IMR-90 (cell line): Measurements from ENCODE around the gene PLPP1. TPM values are rescaled to one million over a fixed set of nuclear protein-coding genes. Genes with fewer than 3 reads are reported as not detected.

ENCODE experiments used
- ATAC-seq: fragments of 200-7000 bp; cut with Tn5 transposase; 2 replicates; pipeline ENCODE4 v1.9.1; 2020; ENCODE audit warnings: low read depth, mild to moderate bottlenecking, moderate library complexity
- BruUV-seq: library from RNA; stranded (reverse); fragments of 400-500 nt; replicated peaks from 2 replicates; lab custom pipeline; 2021; lab: Mats Ljungman, UMichigan
- CTCF ChIA-PET: fragments of 300-600 bp; formaldehyde crosslinking; extraction: SDS; loops from one replicate; lab custom pipeline; 2021; ENCODE audit warnings: antibody characterized with exemption; lab: Yijun Ruan, JAX
- POLR2A ChIA-PET: fragments of 300-600 bp; sonication (Branson Sonifier 250); formaldehyde crosslinking; loops from one replicate; lab custom pipeline; 2022; ENCODE audit warnings: antibody characterized with exemption; ENCODE audit not compliant: unreplicated experiment; lab: Charles Lee
- DNase-seq: peaks from one replicate; pipeline ENCODE4 v3.0.0; 2013
- H2AFZ ChIP-seq: replicated peaks from 2 replicates; pipeline ENCODE3; 2013; ENCODE audit warnings: low read length, mild to moderate bottlenecking; ENCODE audit not compliant: poor library complexity
- H2AK5ac ChIP-seq: 2 replicates; pipeline ENCODE4 v1.6.1; 2013; ENCODE audit warnings: low read depth, low read length, inconsistent platforms
- H2AK9ac ChIP-seq: replicated peaks from 2 replicates; pipeline ENCODE3; 2013; ENCODE audit warnings: mild to moderate bottlenecking, low read depth, low read length, moderate library complexity; ENCODE audit not compliant: poor library complexity
- H2BK120ac ChIP-seq: 2 replicates; pipeline ENCODE4 v1.6.1; 2013; ENCODE audit warnings: low read depth, low read length, inconsistent platforms
- H2BK15ac ChIP-seq: 3 replicates; pipeline ENCODE4 v1.6.1; 2013; ENCODE audit warnings: low read depth, low read length, inconsistent platforms
- H2BK20ac ChIP-seq: 2 replicates; pipeline ENCODE4 v1.6.1; 2013; ENCODE audit warnings: low read depth, mild to moderate bottlenecking, inconsistent platforms, low read length, moderate library complexity
- H2BK5ac ChIP-seq: 2 replicates; pipeline ENCODE4 v1.6.1; 2013; ENCODE audit warnings: mild to moderate bottlenecking, low read depth, low read length, inconsistent platforms; ENCODE audit not compliant: poor library complexity, severe bottlenecking
- H3K14ac ChIP-seq: replicated peaks from 2 replicates; pipeline ENCODE4 v1.6.1; 2013; ENCODE audit warnings: low read depth, low read length, inconsistent platforms
- H3K18ac ChIP-seq: 2 replicates; pipeline ENCODE4 v1.6.1; 2013; ENCODE audit warnings: low read depth, low read length, control low read depth
- H3K23ac ChIP-seq: 2 replicates; pipeline ENCODE4 v1.6.1; 2013; ENCODE audit warnings: low read depth, low read length, inconsistent platforms
- H3K27ac ChIP-seq: 2 replicates; pipeline ENCODE4 v1.5.1; 2013; ENCODE audit warnings: mild to moderate bottlenecking, control low read depth, low read length; ENCODE audit not compliant: insufficient read depth
- H3K27me3 ChIP-seq: 2 replicates; pipeline ENCODE4 v1.6.1; 2013; ENCODE audit warnings: low read length; ENCODE audit not compliant: control insufficient read depth, insufficient read depth
- H3K36me3 ChIP-seq: 2 replicates; pipeline ENCODE4 v1.6.1; 2013; ENCODE audit warnings: low read length, mixed read lengths; ENCODE audit not compliant: control insufficient read depth, insufficient read depth
- H3K4ac ChIP-seq: 2 replicates; pipeline ENCODE4 v1.6.1; 2013; ENCODE audit warnings: low read depth, low read length, inconsistent platforms
- H3K4me1 ChIP-seq: 2 replicates; pipeline ENCODE4 v1.6.1; 2013; ENCODE audit warnings: low read length, mixed read lengths; ENCODE audit not compliant: control insufficient read depth, insufficient read depth
- H3K4me2 ChIP-seq: 2 replicates; pipeline ENCODE4 v1.6.1; 2013; ENCODE audit warnings: low read depth, mild to moderate bottlenecking, control low read depth, low read length, moderate library complexity
- H3K4me3 ChIP-seq: 2 replicates; pipeline ENCODE4 v1.5.1; 2013; ENCODE audit warnings: low read depth, mild to moderate bottlenecking, control low read depth, low read length, moderate library complexity; ENCODE audit not compliant: insufficient read depth
- H3K56ac ChIP-seq: 2 replicates; pipeline ENCODE4 v1.6.1; 2013; ENCODE audit warnings: low read length, inconsistent platforms; ENCODE audit not compliant: insufficient read depth; ENCODE audit errors: extremely low read depth
- H3K79me1 ChIP-seq, 2 experiments: 2 replicates each; pipeline ENCODE4 v1.6.1; 2013; ENCODE audit warnings: low read length in 2 of 2, inconsistent platforms in 1 of 2, low read depth in 1 of 2
- H3K9ac ChIP-seq: 2 replicates; pipeline ENCODE4 v1.6.1; 2013; ENCODE audit warnings: low read depth, low read length, control low read depth
- H3K9me1 ChIP-seq: 2 replicates; pipeline ENCODE4 v1.6.1; 2013; ENCODE audit warnings: low read length, inconsistent platforms; ENCODE audit not compliant: insufficient read depth
- H3K9me3 ChIP-seq: 2 replicates; pipeline ENCODE4 v1.6.1; 2013; ENCODE audit warnings: low read length; ENCODE audit not compliant: control insufficient read depth, insufficient read depth
- H4K20me1 ChIP-seq: 2 replicates; pipeline ENCODE4 v1.6.1; 2013; ENCODE audit warnings: low read length, inconsistent platforms; ENCODE audit not compliant: insufficient read depth
- H4K5ac ChIP-seq: 2 replicates; pipeline ENCODE4 v1.6.1; 2013; ENCODE audit warnings: mild to moderate bottlenecking, low read depth, low read length, control low read depth
- H4K8ac ChIP-seq, 2 experiments: 2 replicates each; pipeline ENCODE4 v1.6.1; 2013; ENCODE audit warnings: low read depth in 2 of 2, low read length in 2 of 2, control low read depth in 1 of 2, inconsistent platforms in 1 of 2
- H4K91ac ChIP-seq: 2 replicates; pipeline ENCODE4 v1.6.1; 2013; ENCODE audit warnings: low read depth, low read length, inconsistent platforms; ENCODE audit not compliant: insufficient read depth
- CEBPB ChIP-seq: IDR thresholded peaks from 2 replicates; pipeline ENCODE4 v1.6.1; 2012; ENCODE audit warnings: low read depth, low read length, improper control_type of control experiment
- CHD1 ChIP-seq: IDR thresholded peaks from 2 replicates; pipeline ENCODE4 v1.6.1; 2012; ENCODE audit warnings: low read depth, low read length, improper control_type of control experiment
- FOS ChIP-seq: fragments of 150-350 bp; IDR thresholded peaks from 2 replicates; pipeline ENCODE4 v1.6.1; 2016; ENCODE audit warnings: low read depth, low read length
- MAFK ChIP-seq: IDR thresholded peaks from 2 replicates; pipeline ENCODE4 v1.6.1; 2012; ENCODE audit warnings: low read depth, low read length, improper control_type of control experiment
- RAD21 ChIP-seq: IDR thresholded peaks from 2 replicates; pipeline ENCODE4 v1.6.1; 2012; ENCODE audit warnings: low read length, improper control_type of control experiment
- WGBS, 2 experiments: methylation state at CpG; one replicate each; pipeline versions ENCODE4 v1.1.5 to v1.1.7; 2013; ENCODE audit warnings: missing lambda C conversion rate in 2 of 2; ENCODE audit not compliant: insufficient read length in 1 of 2; ENCODE audit errors: extremely low coverage in 2 of 2; 5-methylcytosine and 5-hydroxymethylcytosine counted together
- dilution Hi-C: fragments of 300-500 bp; cut with HindIII; formaldehyde crosslinking; loops from one replicate; pipeline ENCODE4 v1.14.3; 2018; ENCODE audit warnings: low sequenced_read_pairs; ENCODE audit not compliant: unreplicated experiment
- in situ Hi-C: fragments of 300-500 bp; cut with MboI; formaldehyde crosslinking; loops from 3 replicates; pipeline ENCODE4 v1.14.3; 2019; ENCODE audit warnings: low sequenced_read_pairs, inconsistent platforms, mixed read lengths
- intact Hi-C: fragments of 100-400 bp; cut with micrococcal nuclease; formaldehyde crosslinking; loops from 2 replicates; pipeline ENCODE4 v1.10.0; 2022
- polyA plus RNA-seq, 3 experiments: library from polyadenylated mRNA; depleted of rRNA; stranded (reverse); fragments of >200 nt; gene quantifications; 2 replicates each; pipeline ENCODE4 v1.2.3, GENCODE V29; 2012; ENCODE audit warnings: low replicate concordance in 1 of 3
- total RNA-seq: library from RNA; depleted of rRNA; stranded (reverse); fragments of >200 nt; gene quantifications from 2 replicates; pipeline ENCODE4 v1.2.3, GENCODE V29; 2012

PLPP1 gene
- total and polyA plus RNA-seq, 2 of the 4 experiments (the other 2 are of a cell fraction), result 19.2 to 21.3 TPM

DNA sequence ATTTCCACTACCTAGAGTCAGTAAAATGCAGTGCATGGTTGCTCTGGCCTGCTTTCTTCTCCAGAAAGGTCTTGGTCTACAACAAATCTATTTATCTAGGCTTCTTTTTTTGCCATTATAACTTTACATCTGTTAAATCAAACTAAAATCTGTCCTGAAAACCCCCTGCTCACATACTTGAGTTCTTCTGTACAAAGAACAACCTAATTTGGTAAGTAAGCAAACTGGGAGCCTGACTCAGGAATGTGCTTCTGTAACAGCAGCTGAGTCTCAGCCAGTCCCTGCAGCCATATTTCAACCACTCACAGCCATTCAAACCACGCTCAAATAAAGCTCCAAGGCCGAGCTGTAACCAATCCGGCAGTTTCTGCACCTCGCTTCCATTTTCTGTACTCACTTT lies 95.8 kb downstream of the PLPP1 start (continued):
- TF ChIP-seq RAD21 (no peak), FOS (no peak), CHD1 (no peak)

GRCh38 chr5:55437859-55438206 lies 96.9 kb downstream of the PLPP1 start:
- ATAC-seq (peak; percentile 34), DNase-seq (no peak)
- Histone ChIP-seq H3K36me3 (peaks cover 9% of the 10 kb centered on the region), H3K4me3 (no peak overlapping the region), H2BK120ac (peak overlapping the region; percentile 68), H3K27me3 (no peaks in the 10 kb centered on the region), H3K4me1 (peaks cover 14% of the 10 kb centered on the region), H3K27ac (peak overlapping the region; percentile 81; the same call in 1 of the 2 replicates), H3K4me2 (peak overlapping the region; percentile 57), H4K20me1 (peaks cover 3% of the 10 kb centered on the region; the same call in 1 of the 2 replicates), H2BK15ac (0 out of 3 replicates have a peak overlapping the region, but pooled peaks have one; percentile 49), H2AK9ac (no peak overlapping the region), H3K9me1 (peaks cover 4% of the 10 kb centered on the region; the same call in 1 of the 2 replicates), H2AK5ac (peak overlapping the region; percentile 45), H3K4ac (peak overlapping the region; percentile 68; the same call in 1 of the 2 replicates), H2BK20ac (peak overlapping the region; percentile 51; the same call in 1 of the 2 replicates), H4K91ac (no peak overlapping the region), H3K9me3 (peaks cover under 1% of the 10 kb centered on the region), H4K5ac (no peak overlapping the region), H2AFZ (no peak overlapping the region), H3K56ac (no peak overlapping the region), H3K9ac (no peak overlapping the region), H2BK5ac (peak overlapping the region; percentile 85), H3K23ac (no peak overlapping the region), H3K14ac (peak overlapping the region; percentile 53), H3K79me1 (peaks cover 0 to 3% of the 10 kb centered on the region in 2 experiments; a peak in 1 of 4 replicates), H4K8ac (peak overlapping the region in 1 of 2 experiments; percentile 53; a peak in 1 of 4 replicates), H3K18ac (peak overlapping the region; percentile 35)
- WGBS, 2 experiments, result 63% methylated on average over 1 of the region's 2 CpGs; no CpG with 5 or more reads in 1 of the 2 experiments
- no TSS peak for BruUV-seq
- in situ Hi-C loops, result no loop called here
- ChIA-PET POLR2A (no interaction called here), CTCF (no interaction called here)
- TF ChIP-seq MAFK (no peak), CEBPB (no peak)
- dilution Hi-C loops, result no loop called here
- intact Hi-C loops, result no loop called here
